Measurements from ENCODE around the gene SASH3.

The SASH3 gene

DNA sequence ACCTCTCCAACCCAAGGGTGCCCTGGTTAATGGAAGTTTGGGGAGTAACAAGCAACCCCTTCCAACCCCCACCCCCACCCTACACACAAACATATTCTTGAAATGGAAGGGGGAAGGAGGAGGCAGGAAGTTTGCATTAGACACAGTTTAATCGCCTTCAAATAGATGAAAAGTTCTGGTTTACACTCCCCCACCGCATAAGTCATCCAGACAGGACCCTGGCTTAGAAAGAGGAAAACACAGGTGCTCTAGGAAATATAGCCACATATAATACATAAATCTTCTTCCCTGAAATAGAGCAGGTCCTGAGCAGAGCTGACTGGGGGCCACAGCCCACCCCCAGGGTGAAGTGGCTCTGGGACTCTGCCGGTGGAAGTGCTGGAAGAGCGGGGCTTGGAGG lies 25.1 kb downstream of the SASH3 start:
- DNase-seq (ENCODE audit: low spot score) (no peak), ATAC-seq (ENCODE audit: low read depth) (no peak)
- TF ChIP-seq, protein P1, sequence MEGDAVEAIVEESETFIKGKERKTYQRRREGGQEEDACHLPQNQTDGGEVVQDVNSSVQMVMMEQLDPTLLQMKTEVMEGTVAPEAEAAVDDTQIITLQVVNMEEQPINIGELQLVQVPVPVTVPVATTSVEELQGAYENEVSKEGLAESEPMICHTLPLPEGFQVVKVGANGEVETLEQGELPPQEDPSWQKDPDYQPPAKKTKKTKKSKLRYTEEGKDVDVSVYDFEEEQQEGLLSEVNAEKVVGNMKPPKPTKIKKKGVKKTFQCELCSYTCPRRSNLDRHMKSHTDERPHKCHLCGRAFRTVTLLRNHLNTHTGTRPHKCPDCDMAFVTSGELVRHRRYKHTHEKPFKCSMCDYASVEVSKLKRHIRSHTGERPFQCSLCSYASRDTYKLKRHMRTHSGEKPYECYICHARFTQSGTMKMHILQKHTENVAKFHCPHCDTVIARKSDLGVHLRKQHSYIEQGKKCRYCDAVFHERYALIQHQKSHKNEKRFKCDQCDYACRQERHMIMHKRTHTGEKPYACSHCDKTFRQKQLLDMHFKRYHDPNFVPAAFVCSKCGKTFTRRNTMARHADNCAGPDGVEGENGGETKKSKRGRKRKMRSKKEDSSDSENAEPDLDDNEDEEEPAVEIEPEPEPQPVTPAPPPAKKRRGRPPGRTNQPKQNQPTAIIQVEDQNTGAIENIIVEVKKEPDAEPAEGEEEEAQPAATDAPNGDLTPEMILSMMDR (IDR thresholded peaks at IDR 0.05; ENCODE audit: poor library complexity, severe bottlenecking), result no peak
- Histone ChIP-seq H3K4me1 (ENCODE audit: insufficient read depth, poor library complexity, severe bottlenecking) (no peaks in the 10 kb centered on the region), H3K9me3 (ENCODE audit: severe bottlenecking) (no peaks in the 10 kb centered on the region), H3K36me3 (ENCODE audit: low read depth) (0 out of 2 replicates have a peak, but pooled peaks cover 4% of the 10 kb centered on the region), H3K27ac (ENCODE audit: poor library complexity, severe bottlenecking) (no peak overlapping the region), H3K4me3 (ENCODE audit: severe bottlenecking) (no peak overlapping the region), H3K27me3 (ENCODE audit: insufficient read depth, poor library complexity, severe bottlenecking) (no peaks in the 10 kb centered on the region)

GRCh38 chrX:129808158-129808828 lies 28.5 kb downstream of the SASH3 start:
- H3K4me3 ChIP-seq (ENCODE audit: severe bottlenecking), result no peak overlapping the region
- H3K36me3 ChIP-seq (ENCODE audit: low read depth), result peaks cover 12% of the 10 kb centered on the region; the same call in 1 of the 2 replicates
- DNase-seq (ENCODE audit: low spot score) (no peak), ATAC-seq (ENCODE audit: low read depth) (no peak)
- H3K4me1 ChIP-seq (ENCODE audit: insufficient read depth, poor library complexity, severe bottlenecking), result no peaks in the 10 kb centered on the region
- H3K27me3 ChIP-seq (ENCODE audit: insufficient read depth, poor library complexity, severe bottlenecking), result no peaks in the 10 kb centered on the region
- TF ChIP-seq, protein P1 (IDR thresholded peaks at IDR 0.05; ENCODE audit: poor library complexity, severe bottlenecking), result no peak
- no peaks in the 10 kb centered on the region for H3K9me3 ChIP-seq (ENCODE audit: severe bottlenecking)
- H3K27ac ChIP-seq (ENCODE audit: poor library complexity, severe bottlenecking), result no peak overlapping the region

- Histone ChIP-seq H3K27me3 (ENCODE audit: insufficient read depth, poor library complexity, severe bottlenecking) (no peaks in the 10 kb centered on the region), H3K4me3 (ENCODE audit: severe bottlenecking) (no peak overlapping the region), H3K4me1 (ENCODE audit: insufficient read depth, poor library complexity, severe bottlenecking) (no peaks in the 10 kb centered on the region), H3K27ac (ENCODE audit: poor library complexity, severe bottlenecking) (no peak overlapping the region), H3K9me3 (ENCODE audit: severe bottlenecking) (no peaks in the 10 kb centered on the region), H3K36me3 (ENCODE audit: low read depth) (peaks cover 12% of the 10 kb centered on the region; the same call in 1 of the 2 replicates)
- DNase-seq (ENCODE audit: low spot score) (no peak), ATAC-seq (ENCODE audit: low read depth) (no peak)
- TF ChIP-seq, protein P1 (IDR thresholded peaks at IDR 0.05; ENCODE audit: poor library complexity, severe bottlenecking), result no peak
Observed at GRCh38 chrX:129808829-129809796, 29.4 kb downstream of the SASH3 start.

- TF ChIP-seq, protein P1 (IDR thresholded peaks at IDR 0.05; ENCODE audit: poor library complexity, severe bottlenecking), result no peak
- H3K9me3 ChIP-seq (ENCODE audit: severe bottlenecking), result no peaks in the 10 kb centered on the region
- DNase-seq (ENCODE audit: low spot score), result no peak
- no peak for ATAC-seq (ENCODE audit: low read depth)
- no peak overlapping the region for H3K27ac ChIP-seq (ENCODE audit: poor library complexity, severe bottlenecking)
- peaks cover 8% of the 10 kb centered on the region; the same call in 1 of the 2 replicates for H3K36me3 ChIP-seq (ENCODE audit: low read depth)
- H3K4me3 ChIP-seq (ENCODE audit: severe bottlenecking), result no peak overlapping the region
- H3K27me3 ChIP-seq (ENCODE audit: insufficient read depth, poor library complexity, severe bottlenecking), result no peaks in the 10 kb centered on the region
- no peaks in the 10 kb centered on the region for H3K4me1 ChIP-seq (ENCODE audit: insufficient read depth, poor library complexity, severe bottlenecking)
Observed at GRCh38 chrX:129813662-129814368, 34.1 kb downstream of the SASH3 start.

All from RWPE2 (cell line).